ENCODE measurements around the gene NQO2. TPM values are rescaled to one million over a fixed set of nuclear protein-coding genes. Genes with fewer than 3 reads are reported as not detected.

Gene NQO2
- total and polyA plus RNA-seq, 2 donors (not counting 1 experiment from before 2014, with no cell fraction given), result 12.1 to 13.5 TPM

- H2AFZ ChIP-seq (ENCODE audit: low read length), result no peak overlapping the region
- no peaks in the 10 kb centered on the region for H3K27me3 ChIP-seq (ENCODE audit: control insufficient read depth, insufficient read depth, low read length)
- H3K4me2 ChIP-seq (ENCODE audit: extremely low read depth, insufficient read depth, low read length), result no peak overlapping the region
- H3K4me3 ChIP-seq (replicated peaks in 1 of 4; ENCODE audit: control extremely low read depth in 1 of 4, insufficient read depth in 1 of 4, low read depth in 3 of 4, low read length in 4 of 4), result no peak overlapping the region
- no peak overlapping the region for H3K27ac ChIP-seq (ENCODE audit: insufficient read depth, low read length)
- H4K20me1 ChIP-seq (ENCODE audit: control insufficient read depth, extremely low read depth, insufficient read depth, low read length), result no peaks in the 10 kb centered on the region
- H3K4me1 ChIP-seq (ENCODE audit: control insufficient read depth, extremely low read depth, insufficient read depth, low read length), result peaks cover 4% of the 10 kb centered on the region
- peaks cover 3% of the 10 kb centered on the region for H3K79me2 ChIP-seq (ENCODE audit: control insufficient read depth, insufficient read depth, low read length)
- no peaks in the 10 kb centered on the region for H3K9me3 ChIP-seq (ENCODE audit: control insufficient read depth, insufficient read depth, low read depth, low read length)
- no peak overlapping the region for H3K9ac ChIP-seq (ENCODE audit: insufficient read depth, low read length)
- TF ChIP-seq EZH2 (IDR thresholded peaks at IDR 0.05; ENCODE audit: low read length, missing control alignments), result no peak
- no peak for TF ChIP-seq CTCF (conservative IDR thresholded peaks at IDR 0.05 in 1 of 2, IDR thresholded peaks at IDR 0.05 in 1 of 2; ENCODE audit: low read depth in 1 of 2, low read length in 2 of 2)
- DNase-seq (ENCODE audit: low read depth in 2 of 2), result no peak
- H3K36me3 ChIP-seq (ENCODE audit: control insufficient read depth, insufficient read depth, low read length), result peaks cover 16% of the 10 kb centered on the region
Observed at GRCh38 chr6:2951728-2952127, 48.0 kb upstream of the NQO2 start.

- peaks cover 9% of the 10 kb centered on the region for H3K4me1 ChIP-seq (ENCODE audit: control insufficient read depth, extremely low read depth, insufficient read depth, low read length)
- peaks cover 5% of the 10 kb centered on the region for H3K79me2 ChIP-seq (ENCODE audit: control insufficient read depth, insufficient read depth, low read length)
- H3K9me3 ChIP-seq (ENCODE audit: control insufficient read depth, insufficient read depth, low read depth, low read length), result no peaks in the 10 kb centered on the region
- peak; percentile 82 to 87 for DNase-seq (ENCODE audit: low read depth in 2 of 2)
- H4K20me1 ChIP-seq (ENCODE audit: control insufficient read depth, extremely low read depth, insufficient read depth, low read length), result no peaks in the 10 kb centered on the region
- no peak overlapping the region for H3K4me3 ChIP-seq (replicated peaks in 1 of 4; ENCODE audit: control extremely low read depth in 1 of 4, insufficient read depth in 1 of 4, low read depth in 3 of 4, low read length in 4 of 4)
- H3K27ac ChIP-seq (ENCODE audit: insufficient read depth, low read length), result peak overlapping the region; percentile 49
- peaks cover 16% of the 10 kb centered on the region for H3K36me3 ChIP-seq (ENCODE audit: control insufficient read depth, insufficient read depth, low read length)
- TF ChIP-seq CTCF (conservative IDR thresholded peaks at IDR 0.05 in 1 of 2, IDR thresholded peaks at IDR 0.05 in 1 of 2; ENCODE audit: low read depth in 1 of 2, low read length in 2 of 2) (peak; percentile 98 to 99), EZH2 (IDR thresholded peaks at IDR 0.05; ENCODE audit: low read length, missing control alignments) (no peak)
- peak overlapping the region; percentile 1 for H2AFZ ChIP-seq (ENCODE audit: low read length)
- H3K27me3 ChIP-seq (ENCODE audit: control insufficient read depth, insufficient read depth, low read length), result no peaks in the 10 kb centered on the region
- H3K9ac ChIP-seq (ENCODE audit: insufficient read depth, low read length), result peak overlapping the region; percentile 33
- H3K4me2 ChIP-seq (ENCODE audit: extremely low read depth, insufficient read depth, low read length), result peak overlapping the region; percentile 18
Observed at GRCh38 chr6:2952557-2953095, 47.1 kb upstream of the NQO2 start.

GRCh38 chr6:2953098-2953497 lies 46.6 kb upstream of the NQO2 start:
- Histone ChIP-seq H3K4me3 (replicated peaks in 1 of 4; ENCODE audit: control extremely low read depth in 1 of 4, insufficient read depth in 1 of 4, low read depth in 3 of 4, low read length in 4 of 4) (no peak overlapping the region), H3K9ac (ENCODE audit: insufficient read depth, low read length) (peak overlapping the region; percentile 33), H3K27ac (ENCODE audit: insufficient read depth, low read length) (peak overlapping the region; percentile 49)

More at GRCh38 chr6:2953098-2953497, 46.6 kb upstream of the NQO2 start:
- H3K9me3 ChIP-seq (ENCODE audit: control insufficient read depth, insufficient read depth, low read depth, low read length), result no peaks in the 10 kb centered on the region
- H3K36me3 ChIP-seq (ENCODE audit: control insufficient read depth, insufficient read depth, low read length), result peaks cover 13% of the 10 kb centered on the region
- DNase-seq (ENCODE audit: low read depth in 2 of 2), result no peak
- H3K27me3 ChIP-seq (ENCODE audit: control insufficient read depth, insufficient read depth, low read length), result no peaks in the 10 kb centered on the region
- H3K4me2 ChIP-seq (ENCODE audit: extremely low read depth, insufficient read depth, low read length), result peak overlapping the region; percentile 18
- TF ChIP-seq EZH2 (IDR thresholded peaks at IDR 0.05; ENCODE audit: low read length, missing control alignments), result no peak
- TF ChIP-seq CTCF (conservative IDR thresholded peaks at IDR 0.05 in 1 of 2, IDR thresholded peaks at IDR 0.05 in 1 of 2; ENCODE audit: low read depth in 1 of 2, low read length in 2 of 2), result no peak
- peaks cover 9% of the 10 kb centered on the region for H3K4me1 ChIP-seq (ENCODE audit: control insufficient read depth, extremely low read depth, insufficient read depth, low read length)
- H2AFZ ChIP-seq (ENCODE audit: low read length), result peak overlapping the region; percentile 1
- peaks cover 9% of the 10 kb centered on the region for H3K79me2 ChIP-seq (ENCODE audit: control insufficient read depth, insufficient read depth, low read length)
- no peaks in the 10 kb centered on the region for H4K20me1 ChIP-seq (ENCODE audit: control insufficient read depth, extremely low read depth, insufficient read depth, low read length)

Data from fibroblast of lung (primary cell).